Kidney epithelial cell (primary cell): ENCODE measurements around the gene INTS3. TPM values are rescaled to one million over a fixed set of nuclear protein-coding genes. Genes with fewer than 3 reads are reported as not detected.

Experiments
- DNase-seq: peaks from one replicate; pipeline ENCODE4 v3.0.0-alpha.2; 2010; ENCODE audit warnings: low read depth
- H3K27me3 ChIP-seq: 2 replicates; pipeline ENCODE4 v1.6.0; 2011; ENCODE audit warnings: low read length; ENCODE audit not compliant: control insufficient read depth, insufficient read depth
- H3K36me3 ChIP-seq: 2 replicates; pipeline ENCODE4 v1.5.1; 2011; ENCODE audit warnings: low read length; ENCODE audit not compliant: control insufficient read depth, insufficient read depth
- H3K4me3 ChIP-seq: 2 replicates; pipeline ENCODE4 v1.5.1; 2011; ENCODE audit warnings: low read depth, mild to moderate bottlenecking, control low read depth, low read length
- CTCF ChIP-seq: IDR thresholded peaks from 2 replicates; pipeline ENCODE4 v1.5.1; 2011; ENCODE audit warnings: mild to moderate bottlenecking, moderate library complexity, low read length, control low read depth, inconsistent platforms; ENCODE audit not compliant: insufficient read depth, poor library complexity, severe bottlenecking
- total RNA-seq: library from RNA; depleted of rRNA; stranded (reverse); fragments of >200 nt; gene quantifications from 2 replicates; pipeline ENCODE4 v1.2.3, GENCODE V29; 2015

Gene INTS3
- total RNA-seq, 1 donor from 2014 or later: 33.8 TPM

- DNase-seq: no peak
- Histone ChIP-seq H3K36me3 (peaks cover 4% of the 10 kb centered on the region), H3K27me3 (no peaks in the 10 kb centered on the region), H3K4me3 (no peak overlapping the region)
- TF ChIP-seq CTCF: no peak
These were observed 41.4 kb downstream of the INTS3 start for GRCh38 chr1:153769221-153769620.

GRCh38 chr1:153770797-153771196 is 42.9 kb downstream of the INTS3 start:
- Histone ChIP-seq H3K4me3 (no peak overlapping the region), H3K36me3 (peaks cover 4% of the 10 kb centered on the region)

GRCh38 chr1:153771261-153771660 is 43.4 kb downstream of the INTS3 start:
- DNase-seq: no peak
- TF ChIP-seq CTCF: no peak
- Histone ChIP-seq H3K4me3 (no peak overlapping the region), H3K27me3 (no peaks in the 10 kb centered on the region), H3K36me3 (peaks cover 4% of the 10 kb centered on the region)

More at GRCh38 chr1:153770797-153771196, 42.9 kb downstream of the INTS3 start:
- no peak for TF ChIP-seq CTCF
- DNase-seq: no peak
- H3K27me3 ChIP-seq: no peaks in the 10 kb centered on the region

- DNase-seq: no peak
- Histone ChIP-seq H3K36me3 (peaks cover 4% of the 10 kb centered on the region), H3K27me3 (no peaks in the 10 kb centered on the region), H3K4me3 (no peak overlapping the region)
- TF ChIP-seq CTCF: peak; percentile 59
These were observed 44.2 kb downstream of the INTS3 start for GRCh38 chr1:153771841-153772593.

- no peaks in the 10 kb centered on the region for H3K27me3 ChIP-seq
- H3K36me3 ChIP-seq: peaks cover 3% of the 10 kb centered on the region
- TF ChIP-seq CTCF: no peak
- DNase-seq: no peak
- no peak overlapping the region for H3K4me3 ChIP-seq
These were observed 45.5 kb downstream of the INTS3 start for GRCh38 chr1:153773096-153773921.
